Natural killer cell treated with Interleukin-12 subunit alpha and Interleukin-12 subunit beta and Interleukin-15 and Interleukin-18, amount 100 ng/mL, for 72 hours (primary cell): Measurements from ENCODE around the gene SPRING1. TPM values are rescaled to one million over a fixed set of nuclear protein-coding genes. Genes with fewer than 3 reads are reported as not detected.
A peak's percentile ranks its signal among the peaks of the same experiment; 100 is the strongest.

Source experiments
- ATAC-seq, 2 donors: fragments of 150-1000 bp; cut with Tn5 transposase in 1 of 2; sonication (Bioruptor Pico), chemical (Tn5 transposase) in 1 of 2; 2 replicates each; pipeline ENCODE4 v1.10.0; 2021
- DNase-seq: peaks from one replicate; pipeline ENCODE4 v3.0.0; 2022; ENCODE audit warnings: low spot score
- H3K27ac Mint-ChIP-seq, 2 donors: 1 replicate in 1 of 2; 2 replicates in 1 of 2; pipeline ENCODE4 v1.8.0; 2022; ENCODE audit warnings: mixed read lengths in 2 of 2, mild to moderate bottlenecking in 1 of 2, moderate library complexity in 1 of 2
- H3K27me3 Mint-ChIP-seq, 2 donors: 1 replicate in 1 of 2; 2 replicates in 1 of 2; pipeline ENCODE4 v1.8.0; 2022; ENCODE audit warnings: mixed read lengths in 2 of 2
- H3K36me3 Mint-ChIP-seq: one replicate; pipeline ENCODE4 v1.8.0; 2022; ENCODE audit warnings: mixed read lengths
- H3K4me1 Mint-ChIP-seq, 2 donors: 1 replicate in 1 of 2; 2 replicates in 1 of 2; pipeline ENCODE4 v1.8.0; 2022; ENCODE audit warnings: low read depth in 2 of 2, mixed read lengths in 2 of 2, mild to moderate bottlenecking in 1 of 2
- H3K4me3 Mint-ChIP-seq: one replicate; pipeline ENCODE4 v1.8.0; 2022; ENCODE audit warnings: mixed read lengths
- H3K9me3 Mint-ChIP-seq: 2 replicates; pipeline ENCODE4 v1.8.0; 2022; ENCODE audit warnings: mixed read lengths
- total RNA-seq, 2 donors: library from RNA; stranded (reverse); gene quantifications; one replicate each; pipeline ENCODE4 v1.2.3, GENCODE V29; 2022

The SPRING1 gene
- total RNA-seq, 2 donors from 2014 or later = 45.8 to 49.7 TPM

- ATAC-seq = no peak
- peaks cover 5 to 7% of the 10 kb centered on the region in 2 donors for H3K4me1 Mint-ChIP-seq
- DNase-seq = no peak
- H3K36me3 Mint-ChIP-seq = no peaks in the 10 kb centered on the region
- H3K4me3 Mint-ChIP-seq = no peak overlapping the region
- H3K9me3 Mint-ChIP-seq = no peaks in the 10 kb centered on the region
- H3K27me3 Mint-ChIP-seq = peaks cover 33 to 48% of the 10 kb centered on the region in 2 donors
- H3K27ac Mint-ChIP-seq = no peak overlapping the region
These were observed 44.3 kb downstream of the SPRING1 start for GRCh38 chr12:116693286-116694227.

GRCh38 chr12:116692605-116693004 lies 45.3 kb downstream of the SPRING1 start:
- no peaks in the 10 kb centered on the region for H3K9me3 Mint-ChIP-seq

GRCh38 chr12:116691636-116692035 lies 46.2 kb downstream of the SPRING1 start:
- H3K9me3 Mint-ChIP-seq = no peaks in the 10 kb centered on the region

More at GRCh38 chr12:116692605-116693004, 45.3 kb downstream of the SPRING1 start:
- peaks cover 5 to 7% of the 10 kb centered on the region in 2 donors for H3K4me1 Mint-ChIP-seq
- peaks cover 33 to 48% of the 10 kb centered on the region in 2 donors for H3K27me3 Mint-ChIP-seq
- no peak for DNase-seq
- ATAC-seq = no peak
- H3K27ac Mint-ChIP-seq = no peak overlapping the region
- H3K4me3 Mint-ChIP-seq = peak overlapping the region; percentile 30
- no peaks in the 10 kb centered on the region for H3K36me3 Mint-ChIP-seq

GRCh38 chr12:116691205-116691604 lies 46.7 kb downstream of the SPRING1 start:
- Mint-ChIP-seq H3K4me1 (peaks cover 5 to 7% of the 10 kb centered on the region in 2 donors), H3K27me3 (peaks cover 32 to 44% of the 10 kb centered on the region in 2 donors), H3K9me3 (no peaks in the 10 kb centered on the region), H3K4me3 (no peak overlapping the region), H3K36me3 (no peaks in the 10 kb centered on the region), H3K27ac (no peak overlapping the region)
- DNase-seq = no peak
- ATAC-seq = no peak

More at GRCh38 chr12:116691636-116692035, 46.2 kb downstream of the SPRING1 start:
- ATAC-seq (no peak), DNase-seq (no peak)
- Mint-ChIP-seq H3K4me1 (peaks cover 5 to 7% of the 10 kb centered on the region in 2 donors), H3K4me3 (no peak overlapping the region), H3K27ac (no peak overlapping the region), H3K27me3 (peaks cover 36 to 48% of the 10 kb centered on the region in 2 donors), H3K36me3 (no peaks in the 10 kb centered on the region)

GRCh38 chr12:116689979-116690744 lies 47.7 kb downstream of the SPRING1 start:
- Mint-ChIP-seq H3K4me3 (no peak overlapping the region), H3K4me1 (peaks cover 5 to 7% of the 10 kb centered on the region in 2 donors), H3K27me3 (peaks cover 28 to 36% of the 10 kb centered on the region in 2 donors)

GRCh38 chr12:116689521-116689920 lies 48.3 kb downstream of the SPRING1 start:
- ATAC-seq (no peak), DNase-seq (no peak)

More at GRCh38 chr12:116689979-116690744, 47.7 kb downstream of the SPRING1 start:
- no peaks in the 10 kb centered on the region for H3K36me3 Mint-ChIP-seq
- no peak overlapping the region for H3K27ac Mint-ChIP-seq
- no peaks in the 10 kb centered on the region for H3K9me3 Mint-ChIP-seq
- DNase-seq = no peak
- ATAC-seq = no peak

More at GRCh38 chr12:116689521-116689920, 48.3 kb downstream of the SPRING1 start:
- Mint-ChIP-seq H3K4me1 (peaks cover 0 to 7% of the 10 kb centered on the region in 2 donors), H3K27ac (no peak overlapping the region), H3K36me3 (no peaks in the 10 kb centered on the region), H3K27me3 (peaks cover 21 to 30% of the 10 kb centered on the region in 2 donors), H3K4me3 (no peak overlapping the region), H3K9me3 (no peaks in the 10 kb centered on the region)

Other genes starting within 250 kb of the SPRING1 start
- gene MAP1LC3B2, start 178.7 kb downstream of the SPRING1 start, total RNA-seq = 1 to 10 TPM; 1.2 to 2.8 TPM
- gene RNFT2, start 246 bp upstream of the SPRING1 start, total RNA-seq = 10 to 100 TPM; 17.2 to 18.3 TPM
- not detected for gene HRK, start 143.4 kb upstream of the SPRING1 start, total RNA-seq
- gene FBXW8, start 172.9 kb upstream of the SPRING1 start, total RNA-seq = 10 to 100 TPM in 1 of 2 donors, 1 to 10 TPM in 1; 9.6 to 11.5 TPM